Measurements from ENCODE around the gene AUP1. TPM values are rescaled to one million over a fixed set of nuclear protein-coding genes. Genes with fewer than 3 reads are reported as not detected.

The AUP1 gene
- polyA plus RNA-seq, 1 donor from 2014 or later = 153 TPM

GRCh38 chr2:74514368-74515270, 14.9 kb downstream of the AUP1 start, which contains the start of gene TLX2:
TSS of gene TLX2 (plus strand) at chr2:74514450. CDS start at chr2:74514807, 357 bp downstream.
- no peak within 1 kb of the TSS for H2AFZ ChIP-seq (ENCODE audit: low read depth, low read length)
- H3K4me3 ChIP-seq (ENCODE audit: low read length) = no peak within 1 kb of the TSS

GRCh38 chr2:74513605-74514367, 15.7 kb downstream of the AUP1 start:
- H3K4me2 ChIP-seq (ENCODE audit: low read length) = no peak overlapping the region
- no peaks in the 10 kb centered on the region for H4K20me1 ChIP-seq (ENCODE audit: insufficient read depth)
- no peaks in the 10 kb centered on the region for H3F3A ChIP-seq (ENCODE audit: insufficient read depth, low read length, poor library complexity, severe bottlenecking)
- H3K9ac ChIP-seq (ENCODE audit: low read length) = no peak overlapping the region
- TF ChIP-seq POLR2AphosphoS5 (IDR thresholded peaks at IDR 0.05) = peak; percentile 100
- no peak for TF ChIP-seq MXI1 (conservative IDR thresholded peaks at IDR 0.05; ENCODE audit: poor library complexity, severe bottlenecking)
- H3K27me3 ChIP-seq (ENCODE audit: insufficient read depth, low read depth, low read length) = peaks cover 98% of the 10 kb centered on the region
- H2AFZ ChIP-seq (ENCODE audit: low read depth, low read length) = no peak overlapping the region
- H3K36me3 ChIP-seq (ENCODE audit: insufficient read depth, low read length) = no peaks in the 10 kb centered on the region
- H3K9me2 ChIP-seq (ENCODE audit: insufficient read depth, low read length) = no peaks in the 10 kb centered on the region
- no peak overlapping the region for H3K4me3 ChIP-seq (ENCODE audit: low read length)
- no peak overlapping the region for H3K27ac ChIP-seq (ENCODE audit: low read length)
- no peaks in the 10 kb centered on the region for H3K79me2 ChIP-seq (replicated peaks; ENCODE audit: insufficient read depth, low read length)
- H3K9me3 ChIP-seq (ENCODE audit: low read length) = no peaks in the 10 kb centered on the region

More at GRCh38 chr2:74514368-74515270, 14.9 kb downstream of the AUP1 start, which contains the start of gene TLX2:
- TF ChIP-seq EP300 (conservative IDR thresholded peaks at IDR 0.05; ENCODE audit: poor library complexity, severe bottlenecking) = no peak
- no peak for TF ChIP-seq TAF1 (IDR thresholded peaks at IDR 0.05; ENCODE audit: low read depth)
- TF ChIP-seq EZH2 (IDR thresholded peaks at IDR 0.05; ENCODE audit: borderline replicate concordance, insufficient read depth, low read length, poor library complexity, severe bottlenecking) = peak; percentile 97
- Histone ChIP-seq H3K36me3 (ENCODE audit: insufficient read depth, low read length) (no peaks in the 10 kb centered on the region), H3K9ac (ENCODE audit: low read length) (no peak within 1 kb of the TSS), H4K20me1 (ENCODE audit: insufficient read depth) (no peaks in the 10 kb centered on the region), H3K79me2 (replicated peaks; ENCODE audit: insufficient read depth, low read length) (no peaks in the 10 kb centered on the region), H3K4me2 (ENCODE audit: low read length) (no peak within 1 kb of the TSS), H3K27me3 (ENCODE audit: insufficient read depth, low read depth, low read length) (peaks cover 99% of the 10 kb centered on the region), H3K9me3 (ENCODE audit: low read length) (no peaks in the 10 kb centered on the region), H3F3A (ENCODE audit: insufficient read depth, low read length, poor library complexity, severe bottlenecking) (no peaks in the 10 kb centered on the region), H3K27ac (ENCODE audit: low read length) (no peak within 1 kb of the TSS), H3K9me2 (ENCODE audit: insufficient read depth, low read length) (no peaks in the 10 kb centered on the region)

GRCh38 chr2:74512744-74513604, 16.5 kb downstream of the AUP1 start:
- Histone ChIP-seq H3K36me3 (ENCODE audit: insufficient read depth, low read length) (no peaks in the 10 kb centered on the region), H3K4me3 (ENCODE audit: low read length) (no peak overlapping the region), H2AFZ (ENCODE audit: low read depth, low read length) (no peak overlapping the region), H3K9me3 (ENCODE audit: low read length) (no peaks in the 10 kb centered on the region), H4K20me1 (ENCODE audit: insufficient read depth) (no peaks in the 10 kb centered on the region), H3F3A (ENCODE audit: insufficient read depth, low read length, poor library complexity, severe bottlenecking) (peaks cover 3% of the 10 kb centered on the region), H3K27me3 (ENCODE audit: insufficient read depth, low read depth, low read length) (peaks cover 95% of the 10 kb centered on the region), H3K9me2 (ENCODE audit: insufficient read depth, low read length) (no peaks in the 10 kb centered on the region), H3K79me2 (replicated peaks; ENCODE audit: insufficient read depth, low read length) (no peaks in the 10 kb centered on the region), H3K9ac (ENCODE audit: low read length) (no peak overlapping the region), H3K4me2 (ENCODE audit: low read length) (no peak overlapping the region), H3K27ac (ENCODE audit: low read length) (no peak overlapping the region)
- TF ChIP-seq SMC3 (conservative IDR thresholded peaks at IDR 0.05; ENCODE audit: poor library complexity) (no peak), CTCF (IDR thresholded peaks at IDR 0.05; ENCODE audit: poor library complexity, severe bottlenecking) (no peak), TAF1 (IDR thresholded peaks at IDR 0.05; ENCODE audit: low read depth) (no peak)
